SK-N-SH (cell line): ENCODE results near the gene KIF18B. TPM values are rescaled to one million over a fixed set of nuclear protein-coding genes. Genes with fewer than 3 reads are reported as not detected.
A peak's percentile ranks its signal among the peaks of the same experiment; 100 is the strongest.

Source experiments
- CTCF ChIA-PET: fragments of 300-600, 350-600 bp; formaldehyde crosslinking; extraction: SDS; loops from one replicate; lab custom pipeline; 2021; lab: Yijun Ruan, JAX
- POLR2A ChIA-PET: fragments of 350-600 bp; sonication (Branson Sonifier 250); formaldehyde crosslinking; extraction: SDS; loops from one replicate; lab custom pipeline; 2020; ENCODE audit warnings: antibody characterized with exemption, inconsistent platforms; lab: Yijun Ruan, JAX
- DNase-seq: peaks from one replicate; pipeline ENCODE4 v3.0.0; 2012
- H2AFZ ChIP-seq: fragments of 200-600 bp; sonication (generic); 2 replicates; pipeline ENCODE4 v1.8.1; 2016; ENCODE audit warnings: antibody characterized with exemption, mild to moderate bottlenecking, low read depth
- H3F3A ChIP-seq: fragments of 200-600 bp; sonication (generic); replicated peaks from 2 replicates; pipeline ENCODE3; 2016; ENCODE audit warnings: antibody characterized with exemption, mild to moderate bottlenecking; ENCODE audit not compliant: insufficient read depth
- H3K27ac ChIP-seq, 2 experiments: fragments of 200-500 bp in 1 of 2; fragments of 200-600 bp in 1 of 2; sonication (Bioruptor generic) in 1 of 2; sonication (generic), shearing (Covaris generic) in 1 of 2; 2 replicates each; pipeline versions ENCODE4 v1.5.1 to v1.6.1; 2014 to 2016; ENCODE audit warnings: low read depth in 2 of 2, inconsistent platforms in 1 of 2, low read length in 1 of 2, mild to moderate bottlenecking in 1 of 2, mixed read lengths in 1 of 2
- H3K27me3 ChIP-seq: fragments of 200-600 bp; sonication (generic), shearing (Covaris generic); 2 replicates; pipeline ENCODE4 v1.6.1; 2016; ENCODE audit warnings: mixed run types; ENCODE audit not compliant: insufficient read depth
- H3K36me3 ChIP-seq, 2 experiments: fragments of 200-500 bp in 1 of 2; fragments of 200-600 bp in 1 of 2; sonication (Bioruptor generic) in 1 of 2; sonication (generic) in 1 of 2; replicated peaks in 1 of 2; 2 replicates each; pipeline versions ENCODE3 to v1.5.1; 2014 to 2016; ENCODE audit warnings: low read length in 1 of 2, mild to moderate bottlenecking in 1 of 2; ENCODE audit not compliant: insufficient read depth in 2 of 2, control insufficient read depth in 1 of 2
- H3K4me1 ChIP-seq, 2 experiments: fragments of 200-500 bp in 1 of 2; fragments of 200-600 bp in 1 of 2; sonication (Bioruptor generic) in 1 of 2; sonication (generic), shearing (Covaris generic) in 1 of 2; 2 replicates each; pipeline versions ENCODE4 v1.5.1 to v1.6.1; 2014 to 2016; ENCODE audit warnings: low read depth in 1 of 2, low read length in 1 of 2, mixed run types in 1 of 2; ENCODE audit not compliant: insufficient read depth in 2 of 2, control insufficient read depth in 1 of 2
- H3K4me2 ChIP-seq: fragments of 200-600 bp; sonication (generic), shearing (Covaris generic); 2 replicates; pipeline ENCODE4 v1.6.1; 2017; ENCODE audit warnings: mixed run types
- H3K4me3 ChIP-seq, 2 experiments: fragments of 200-500 bp in 1 of 2; fragments of 200-600 bp in 1 of 2; sonication (Bioruptor generic) in 1 of 2; sonication (generic), shearing (Covaris generic) in 1 of 2; 2 replicates each; pipeline versions ENCODE4 v1.5.1 to v1.8.1; 2014 to 2016; ENCODE audit warnings: low read depth in 2 of 2, inconsistent platforms in 1 of 2, low read length in 1 of 2, mild to moderate bottlenecking in 1 of 2, mixed read lengths in 1 of 2, moderate library complexity in 1 of 2
- H3K79me2 ChIP-seq: fragments of 200-600 bp; sonication (generic); 2 replicates; pipeline ENCODE4 v1.8.1; 2017; ENCODE audit warnings: mild to moderate bottlenecking; ENCODE audit not compliant: insufficient read depth
- H3K9ac ChIP-seq: fragments of 200-600 bp; sonication (generic); 2 replicates; pipeline ENCODE4 v1.6.1; 2017; ENCODE audit warnings: mixed run types
- H3K9me2 ChIP-seq: fragments of 200-600 bp; sonication (generic); 2 replicates; pipeline ENCODE4 v1.6.1; 2017; ENCODE audit warnings: mixed run types
- H3K9me3 ChIP-seq: fragments of 200-600 bp; sonication (generic); 2 replicates; pipeline ENCODE4 v1.6.1; 2017; ENCODE audit warnings: mixed run types, mild to moderate bottlenecking, moderate library complexity
- H4K20me1 ChIP-seq: fragments of 200-600 bp; sonication (generic); 2 replicates; pipeline ENCODE4 v1.6.1; 2017; ENCODE audit warnings: mild to moderate bottlenecking, mixed run types; ENCODE audit not compliant: insufficient read depth
- EP300 ChIP-seq, 2 experiments: IDR thresholded peaks; 2 replicates each; pipeline versions ENCODE4 v1.4.0 to v1.6.1; 2012; ENCODE audit warnings: borderline replicate concordance in 1 of 2, low read depth in 1 of 2, low read length in 1 of 2
- EZH2phosphoT487 ChIP-seq: fragments of 200-600 bp; sonication (generic); IDR thresholded peaks from 2 replicates; pipeline ENCODE4 v1.6.1; 2017; ENCODE audit warnings: low read depth, mixed run types, mild to moderate bottlenecking, antibody characterized with exemption, moderate library complexity, borderline replicate concordance
- FOSL2 ChIP-seq: IDR thresholded peaks from 2 replicates; pipeline ENCODE4 v1.4.0; 2012; ENCODE audit warnings: low read depth, mild to moderate bottlenecking, moderate library complexity, borderline replicate concordance
- GABPA ChIP-seq: IDR thresholded peaks from 2 replicates; pipeline ENCODE4 v1.4.0; 2012; ENCODE audit warnings: low read depth, mild to moderate bottlenecking
- GATA2 ChIP-seq: sonication (generic); formaldehyde crosslinking; IDR thresholded peaks from 2 replicates; pipeline ENCODE4 v1.5.0; 2020; ENCODE audit warnings: mild to moderate bottlenecking, missing genetic modification reagents
- JUND ChIP-seq: IDR thresholded peaks from 2 replicates; pipeline ENCODE4 v1.4.0; 2012
- NFIC ChIP-seq: IDR thresholded peaks from 2 replicates; pipeline ENCODE4 v1.4.0; 2012; ENCODE audit warnings: borderline replicate concordance
- NRF1 ChIP-seq: IDR thresholded peaks from 2 replicates; pipeline ENCODE4 v1.6.1; 2012; ENCODE audit warnings: low read depth, mild to moderate bottlenecking, low read length
- PBX3 ChIP-seq: IDR thresholded peaks from 2 replicates; pipeline ENCODE4; 2012
- POLR2AphosphoS5 ChIP-seq: IDR thresholded peaks from 2 replicates; pipeline ENCODE4 v1.6.1; 2012; ENCODE audit warnings: low read depth, low read length
- RAD21 ChIP-seq: IDR thresholded peaks from 2 replicates; pipeline ENCODE4 v1.6.1; 2012; ENCODE audit warnings: mild to moderate bottlenecking, low read length
- RCOR1 ChIP-seq: fragments of 150-350 bp; IDR thresholded peaks from 2 replicates; pipeline ENCODE4 v1.6.1; 2017; ENCODE audit warnings: antibody characterized with exemption, low read length
- RFX5 ChIP-seq: IDR thresholded peaks from 2 replicates; pipeline ENCODE4 v1.6.1; 2012; ENCODE audit warnings: mild to moderate bottlenecking, improper control_type of control experiment, low read length
- RXRA ChIP-seq: IDR thresholded peaks from 2 replicates; pipeline ENCODE4 v1.4.0; 2012; ENCODE audit warnings: low read depth, mild to moderate bottlenecking, borderline replicate concordance
- SIN3A ChIP-seq: IDR thresholded peaks from 2 replicates; pipeline ENCODE4 v1.6.1; 2012; ENCODE audit warnings: low read depth, mild to moderate bottlenecking, low read length, moderate library complexity, borderline replicate concordance
- SMC3 ChIP-seq: IDR thresholded peaks from 2 replicates; pipeline ENCODE4 v1.6.1; 2012; ENCODE audit warnings: low read depth, low read length, improper control_type of control experiment
- TAF1 ChIP-seq: IDR thresholded peaks from 2 replicates; pipeline ENCODE4 v1.6.1; 2012; ENCODE audit warnings: low read depth, mild to moderate bottlenecking, low read length, moderate library complexity, borderline replicate concordance
- TCF12 ChIP-seq: IDR thresholded peaks from 2 replicates; pipeline ENCODE4 v1.4.0; 2012
- TEAD4 ChIP-seq: IDR thresholded peaks from 2 replicates; pipeline ENCODE4 v1.4.0; 2012; ENCODE audit warnings: mild to moderate bottlenecking, borderline replicate concordance; ENCODE audit not compliant: insufficient read depth
- USF2 ChIP-seq: fragments of 150-350 bp; IDR thresholded peaks from 2 replicates; pipeline ENCODE4 v1.6.1; 2017; ENCODE audit warnings: antibody characterized with exemption, low read length, low read depth, borderline replicate concordance
- YY1 ChIP-seq: IDR thresholded peaks from 2 replicates; pipeline ENCODE4 v1.4.0; 2012; ENCODE audit warnings: low read depth, mild to moderate bottlenecking
- ZBTB33 ChIP-seq: IDR thresholded peaks from 2 replicates; pipeline ENCODE4 v1.4.0; 2012; ENCODE audit warnings: low read depth, borderline replicate concordance
- WGBS: methylation state at CpG from one replicate; pipeline ENCODE4 v1.1.6; 2017; ENCODE audit warnings: low lambda C conversion rate; 5-methylcytosine and 5-hydroxymethylcytosine counted together
- polyA plus RNA-seq, 3 experiments: library from polyadenylated mRNA; depleted of rRNA; stranded (reverse); fragments of >200 nt; gene quantifications; 2 replicates each; pipeline ENCODE4 v1.2.3, GENCODE V29; 2012

The KIF18B gene
- polyA plus RNA-seq, 1 of the 3 experiments (the other 2 are of a cell fraction), result 14.7 TPM

GRCh38 chr17:44922136-44922535 is 25.4 kb downstream of the KIF18B start:
- no peaks in the 10 kb centered on the region for H3K9me2 ChIP-seq
- WGBS, result 82% methylated on average over 3 of the region's 6 CpGs
- H3K27me3 ChIP-seq, result no peaks in the 10 kb centered on the region
- no peak overlapping the region for H3K4me3 ChIP-seq
- no peak overlapping the region for H3K4me2 ChIP-seq
- no peak overlapping the region for H2AFZ ChIP-seq
- no peaks in the 10 kb centered on the region for H3K79me2 ChIP-seq
- ChIA-PET CTCF (interaction anchor here (1.0 to 17.2 kb wide), 13 partner anchors 12 to 276 kb away, joined by 3 to 433 read pairs (median 19); partner anchors contain the start of genes ACBD4, C1QL1 and PLCD3), POLR2A (interaction anchor here (1.2 to 2.5 kb wide), 4 partner anchors 47 to 109 kb away, joined by 3 to 14 read pairs (median 4); no protein-coding TSS in a partner anchor)
- no peak overlapping the region for H3K9ac ChIP-seq
- no peak for DNase-seq
- H3K9me3 ChIP-seq, result no peaks in the 10 kb centered on the region
- H3K27ac ChIP-seq, result no peak overlapping the region
- H3F3A ChIP-seq, result peaks cover 12% of the 10 kb centered on the region
- H3K4me1 ChIP-seq, result peaks cover 6 to 35% of the 10 kb centered on the region in 2 experiments; a peak in 3 of 4 replicates
- no peaks in the 10 kb centered on the region for H4K20me1 ChIP-seq
- H3K36me3 ChIP-seq, result peaks cover 0 to 4% of the 10 kb centered on the region in 2 experiments
- TF ChIP-seq RFX5 (no peak), NFIC (no peak), POLR2AphosphoS5 (no peak), TEAD4 (no peak), JUND (no peak), USF2 (no peak)

- H3K4me2 ChIP-seq, result no peak overlapping the region
- no peaks in the 10 kb centered on the region for H3K9me2 ChIP-seq
- H2AFZ ChIP-seq, result no peak overlapping the region
- CTCF ChIA-PET, result interaction anchor here (0.7 to 17.2 kb wide), 38 partner anchors 9 to 276 kb away, joined by 3 to 433 read pairs (median 9); partner anchors contain the start of genes ACBD4, C1QL1, EFTUD2 and NMT1
- peak overlapping the region in 1 of 2 experiments; percentile 35; a peak in 1 of 4 replicates for H3K27ac ChIP-seq
- H4K20me1 ChIP-seq, result no peaks in the 10 kb centered on the region
- no peaks in the 10 kb centered on the region for H3K79me2 ChIP-seq
- H3K4me3 ChIP-seq, result no peak overlapping the region
- no peaks in the 10 kb centered on the region for H3K27me3 ChIP-seq
- no peak overlapping the region for H3K9ac ChIP-seq
- H3F3A ChIP-seq, result peaks cover 14% of the 10 kb centered on the region
- TF ChIP-seq TAF1 (no peak), TEAD4 (no peak), JUND (no peak), RAD21 (no peak), SMC3 (no peak), EP300 (IDR thresholded peaks at IDR 0.05; ENCODE audit: borderline replicate concordance in 1 of 2, low read depth in 1 of 2, low read length in 1 of 2) (no peak), GATA2 (CRISPR knock-in tag) (no peak), YY1 (no peak), ZBTB33 (no peak), TCF12 (no peak), GABPA (no peak), NFIC (no peak), POLR2AphosphoS5 (no peak), RXRA (no peak), RCOR1 (no peak), EZH2phosphoT487 (no peak), PBX3 (no peak), FOSL2 (no peak), SIN3A (no peak), NRF1 (no peak)
- TF ChIP-seq, all 33 proteins: peak for 0
- WGBS, result 84% methylated on average over 11 of the region's 11 CpGs
- POLR2A ChIA-PET, result interaction anchor here (1.0 to 2.5 kb wide), 7 partner anchors 7 to 110 kb away, joined by 3 to 14 read pairs (median 4); no protein-coding TSS in a partner anchor
- H3K9me3 ChIP-seq, result no peaks in the 10 kb centered on the region
- DNase-seq, result peak; percentile 81
- H3K4me1 ChIP-seq, result peaks cover 13 to 42% of the 10 kb centered on the region in 2 experiments; a peak in 3 of 4 replicates
- H3K36me3 ChIP-seq, result peaks cover 0 to 1% of the 10 kb centered on the region in 2 experiments
Measured at GRCh38 chr17:44921122-44921882, 26.3 kb downstream of the KIF18B start.
